Right lobe of liver (tissue), 6 donors: ENCODE data around the gene CLN3. TPM values are rescaled to one million over a fixed set of nuclear protein-coding genes. Genes with fewer than 3 reads are reported as not detected.

Experiments used
- ATAC-seq, 4 donors: fragments of 200-7000 bp; cut with Tn5 transposase; one replicate each; pipeline ENCODE4 v1.9.1; 2020; ENCODE audit warnings: mild to moderate bottlenecking in 4 of 4, moderate library complexity in 4 of 4
- DNase-seq, 3 donors: peaks; one replicate each; pipeline ENCODE4 v3.0.0-alpha.2; 2020
- H3K27ac ChIP-seq, 3 donors: fragments of 200-600 bp; one replicate each; pipeline ENCODE4 v1.8.0; 2022
- H3K27me3 ChIP-seq, 2 donors: fragments of 200-600 bp; one replicate each; pipeline ENCODE4 v1.8.0; 2022
- H3K36me3 ChIP-seq, 4 donors: fragments of 200-600 bp; sonication (generic) in 1 of 4; one replicate each; pipeline versions ENCODE4 v1.5.1 to v1.8.0; 2017 to 2022; ENCODE audit warnings: control low read depth in 1 of 4
- H3K4me1 ChIP-seq, 4 donors: fragments of 200-600 bp; sonication (generic) in 1 of 4; one replicate each; pipeline versions ENCODE4 v1.5.1 to v1.8.0; 2017 to 2022; ENCODE audit warnings: control low read depth in 1 of 4
- H3K4me3 ChIP-seq, 3 donors: fragments of 200-600 bp; one replicate each; pipeline ENCODE4 v1.8.0; 2022
- H3K9me3 ChIP-seq, 4 donors: fragments of 200-600 bp; sonication (generic) in 1 of 4; one replicate each; pipeline versions ENCODE4 v1.5.1 to v1.8.0; 2017 to 2022; ENCODE audit warnings: control low read depth in 1 of 4
- POLR2A ChIP-seq: fragments of 450-650 bp; IDR thresholded peaks from one replicate; pipeline ENCODE4 v1.6.1; 2017; ENCODE audit warnings: antibody characterized with exemption, mild to moderate bottlenecking
- WGBS: methylation state at CpG from one replicate; pipeline ENCODE4 v1.1.6; 2018; ENCODE audit warnings: low coverage, low lambda C conversion rate; ENCODE audit not compliant: insufficient coverage; ENCODE audit errors: missing lambda C conversion rate; 5-methylcytosine and 5-hydroxymethylcytosine counted together
- intact Hi-C, 2 donors: fragments of 100-400 bp; cut with DNase I; formaldehyde crosslinking; loops; one replicate each; pipeline versions ENCODE4 v1.11.2 to v1.14.1; 2022
- long read RNA-seq: library from polyadenylated mRNA; unstranded; transcript quantifications from one replicate; pipeline ENCODE4 v2.0.0, GENCODE V29; 2019
- total RNA-seq, 6 experiments: library from RNA; depleted of rRNA in 2 of 6; stranded (reverse); fragments of >200 nt in 2 of 6; fragmentation: NEBNext Ultra II Directional in 3 of 6; extraction: Animal tissue kit (Norgen Biotek cat#: 25700) in 3 of 6; gene quantifications; one replicate each; pipeline versions ENCODE4 v1.1.0 to v1.2.4, GENCODE V29; 2016 to 2023
- TF ChIP-seq, protein P1 (sequence below), 4 donors: fragments of 200-600 bp in 3 of 4; fragments of 450-650 bp in 1 of 4; IDR thresholded peaks; one replicate each; pipeline versions ENCODE4 v1.5.1 to v1.8.0; 2016 to 2022; ENCODE audit warnings: antibody characterized with exemption in 4 of 4, mild to moderate bottlenecking in 2 of 4
- donor health status: DM: no; HTN: yes; CAD: no.
- donor health status: DM: no; HTN: no; CAD: no.
- donor health status: DM: no; HTN: no; CAD: no.
- donor health status: DM: no; HTN: yes; CAD: no.
- donor health status: DM: no; HTN: yes; CAD: no.

CLN3 gene
- 10 to 100 TPM; 16.5 to 47.8 (median 30.7) TPM for total RNA-seq
- long read RNA-seq, transcript CLN3-244 (16 exons, 3,832 nt) = major isoform, 5 of 14 reads
- long read RNA-seq, partial matches to known transcripts = 4 of 14 reads
- long read RNA-seq, other reads (novel, unspliced or antisense) = 1 of 14 reads

- Histone ChIP-seq H3K27me3 (no peaks in the 10 kb centered on the region), H3K4me3 (peak within 1 kb of the TSS; percentile 57 to 86 (median 79)), H3K9me3 (no peaks in the 10 kb centered on the region), H3K4me1 (peaks cover 0 to 10% (median 2%) of the 10 kb centered on the region in 4 donors), H3K36me3 (peaks cover 0 to 13% (median 4%) of the 10 kb centered on the region in 4 donors), H3K27ac (peak within 1 kb of the TSS; percentile 91 to 95 (median 91))
- DNase-seq (peak; percentile 91 to 96 (median 94)), ATAC-seq (peak; percentile 91 to 92 (median 91))
- 1% methylated on average over 21 of the region's 21 CpGs for WGBS
- intact Hi-C loops = loop anchor here in 1 of 2 donors (10.0 kb wide), 1 partner anchor 63 kb away; the partner anchor contains the start of gene SGF29
- no peak for TF ChIP-seq POLR2A
- TF ChIP-seq, protein P1, sequence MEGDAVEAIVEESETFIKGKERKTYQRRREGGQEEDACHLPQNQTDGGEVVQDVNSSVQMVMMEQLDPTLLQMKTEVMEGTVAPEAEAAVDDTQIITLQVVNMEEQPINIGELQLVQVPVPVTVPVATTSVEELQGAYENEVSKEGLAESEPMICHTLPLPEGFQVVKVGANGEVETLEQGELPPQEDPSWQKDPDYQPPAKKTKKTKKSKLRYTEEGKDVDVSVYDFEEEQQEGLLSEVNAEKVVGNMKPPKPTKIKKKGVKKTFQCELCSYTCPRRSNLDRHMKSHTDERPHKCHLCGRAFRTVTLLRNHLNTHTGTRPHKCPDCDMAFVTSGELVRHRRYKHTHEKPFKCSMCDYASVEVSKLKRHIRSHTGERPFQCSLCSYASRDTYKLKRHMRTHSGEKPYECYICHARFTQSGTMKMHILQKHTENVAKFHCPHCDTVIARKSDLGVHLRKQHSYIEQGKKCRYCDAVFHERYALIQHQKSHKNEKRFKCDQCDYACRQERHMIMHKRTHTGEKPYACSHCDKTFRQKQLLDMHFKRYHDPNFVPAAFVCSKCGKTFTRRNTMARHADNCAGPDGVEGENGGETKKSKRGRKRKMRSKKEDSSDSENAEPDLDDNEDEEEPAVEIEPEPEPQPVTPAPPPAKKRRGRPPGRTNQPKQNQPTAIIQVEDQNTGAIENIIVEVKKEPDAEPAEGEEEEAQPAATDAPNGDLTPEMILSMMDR (IDR thresholded peaks at IDR 0.05) = no peak
Measured at GRCh38 chr16:28491970-28492474, at the start of gene CLN3. TSS of gene CLN3 (minus strand) at chr16:28492074. CDS start at chr16:28491759, 315 bp downstream.

DNA sequence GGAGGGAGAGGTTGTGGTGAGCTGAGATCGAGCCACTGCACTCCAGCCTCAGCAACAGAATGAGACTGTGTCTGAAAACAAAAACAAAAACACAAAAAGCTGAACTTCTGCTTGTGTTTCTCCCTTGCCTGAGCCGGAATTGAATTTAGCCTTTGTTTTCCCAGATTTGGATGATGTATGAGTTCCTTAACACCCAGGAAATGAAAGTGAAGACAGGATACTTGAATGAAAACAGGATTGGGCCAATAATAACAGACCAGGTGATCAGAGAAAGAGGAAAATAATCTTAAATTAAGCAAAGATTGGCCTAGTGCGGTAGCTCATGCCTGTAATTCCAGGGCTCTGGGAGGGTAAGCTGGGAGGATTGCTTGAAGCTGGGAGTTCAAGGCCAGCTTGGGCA lies 48.5 kb upstream of the CLN3 start:
- intact Hi-C loops = no loop called here
- TF ChIP-seq POLR2A = no peak
- TF ChIP-seq, protein P1 (IDR thresholded peaks at IDR 0.05) = no peak
- DNase-seq (no peak), ATAC-seq (no peak)
- H3K4me3 ChIP-seq = no peak overlapping the region
- no peaks in the 10 kb centered on the region for H3K9me3 ChIP-seq
- WGBS = 79% methylated on average over 3 of the region's 3 CpGs
- peaks cover 0 to 49% (median 18%) of the 10 kb centered on the region in 4 donors for H3K4me1 ChIP-seq
- no peaks in the 10 kb centered on the region for H3K27me3 ChIP-seq
- peak overlapping the region; percentile 7 to 97 (median 92) for H3K27ac ChIP-seq
- H3K36me3 ChIP-seq = peaks cover 0 to 2% (median 0%) of the 10 kb centered on the region in 4 donors

GRCh38 chr16:28538733-28539596 lies 47.1 kb upstream of the CLN3 start, which contains the start of gene NUPR1:
TSS of gene NUPR1 (minus strand) at chr16:28538974. CDS start at chr16:28538907, 67 bp downstream.
- peak; percentile 75 to 90 (median 80) for ATAC-seq
- peaks cover 0 to 2% (median 0%) of the 10 kb centered on the region in 4 donors for H3K36me3 ChIP-seq

More at GRCh38 chr16:28538733-28539596, 47.1 kb upstream of the CLN3 start, which contains the start of gene NUPR1:
- intact Hi-C loops = no loop called here
- H3K4me3 ChIP-seq = peak within 1 kb of the TSS; percentile 64 to 79 (median 77)
- no peaks in the 10 kb centered on the region for H3K27me3 ChIP-seq
- WGBS = 6% methylated on average over 19 of the region's 22 CpGs
- no peaks in the 10 kb centered on the region for H3K9me3 ChIP-seq
- peaks cover 0 to 54% (median 23%) of the 10 kb centered on the region in 4 donors for H3K4me1 ChIP-seq
- DNase-seq = peak; percentile 91 to 98 (median 95)
- peak within 1 kb of the TSS; percentile 92 to 97 (median 94) for H3K27ac ChIP-seq
- TF ChIP-seq POLR2A = peak; percentile 90
- TF ChIP-seq, protein P1 (IDR thresholded peaks at IDR 0.05) = no peak
